Smooth muscle cell (in vitro differentiated cells): ENCODE results near the gene P4HA1. TPM values are rescaled to one million over a fixed set of nuclear protein-coding genes. Genes with fewer than 3 reads are reported as not detected.

Source experiments
- DNase-seq: peaks from one replicate; lab custom pipeline; 2025; ENCODE audit not compliant: unreplicated experiment; lab: John Stamatoyannopoulos, UW
- H2AFZ ChIP-seq: fragments of 200-600 bp; sonication (generic); 2 replicates; pipeline ENCODE4 v1.6.0; 2016; ENCODE audit warnings: antibody characterized with exemption, low read depth, mild to moderate bottlenecking
- H3F3A ChIP-seq: fragments of 200-600 bp; sonication (generic); 2 replicates; pipeline ENCODE4 v1.6.0; 2017; ENCODE audit warnings: antibody characterized with exemption, low read depth
- H3K27ac ChIP-seq: fragments of 200-600 bp; sonication (generic); 2 replicates; pipeline ENCODE4 v1.5.1; 2016; ENCODE audit warnings: low read depth, mild to moderate bottlenecking
- H3K27me3 ChIP-seq: fragments of 200-600 bp; sonication (generic); 2 replicates; pipeline ENCODE4 v1.6.1; 2016; ENCODE audit warnings: low read depth, mild to moderate bottlenecking
- H3K36me3 ChIP-seq: fragments of 200-600 bp; sonication (generic); 2 replicates; pipeline ENCODE4 v1.5.1; 2016; ENCODE audit warnings: low read depth
- H3K4me1 ChIP-seq: fragments of 200-600 bp; sonication (generic); 2 replicates; pipeline ENCODE4 v1.5.1; 2016; ENCODE audit warnings: low read depth
- H3K4me2 ChIP-seq: fragments of 200-600 bp; sonication (generic); 2 replicates; pipeline ENCODE4 v1.6.0; 2016; ENCODE audit warnings: mild to moderate bottlenecking
- H3K4me3 ChIP-seq: fragments of 200-600 bp; sonication (generic); 2 replicates; pipeline ENCODE4 v1.5.1; 2016; ENCODE audit warnings: mild to moderate bottlenecking
- H3K79me2 ChIP-seq: fragments of 200-600 bp; sonication (generic); 2 replicates; pipeline ENCODE4 v1.6.0; 2016; ENCODE audit warnings: low read depth, mild to moderate bottlenecking
- H3K9ac ChIP-seq: fragments of 200-600 bp; sonication (generic); 2 replicates; pipeline ENCODE4 v1.6.0; 2016; ENCODE audit warnings: low read depth
- H3K9me3 ChIP-seq: fragments of 200-600 bp; sonication (generic); replicated peaks from 2 replicates; pipeline ENCODE4 v1.5.1; 2016; ENCODE audit warnings: low read depth
- H4K20me1 ChIP-seq: fragments of 200-600 bp; sonication (generic); 2 replicates; pipeline ENCODE4 v1.6.0; 2016; ENCODE audit warnings: low read depth
- CTCF ChIP-seq: fragments of 200-600 bp; sonication (generic); IDR thresholded peaks from 2 replicates; pipeline ENCODE4 v1.5.1; 2017; ENCODE audit warnings: borderline replicate concordance, mild to moderate bottlenecking, antibody characterized with exemption; ENCODE audit not compliant: insufficient read depth, poor library complexity, severe bottlenecking
- WGBS: methylation state at CpG from one replicate; pipeline ENCODE4 v1.1.7; 2016; ENCODE audit warnings: low lambda C conversion rate; 5-methylcytosine and 5-hydroxymethylcytosine counted together
- polyA plus RNA-seq: library from polyadenylated mRNA; unstranded; fragments of >200 nt; fragmentation: Nextera tagmentation; extraction: Ambion mirVana; gene quantifications from 2 replicates; pipeline ENCODE4 v1.2.1, GENCODE V29; 2016
- total RNA-seq: library from RNA; depleted of rRNA; stranded (reverse); fragments of >200 nt; gene quantifications from 2 replicates; pipeline ENCODE4 v1.2.3, GENCODE V29; 2014

Gene P4HA1
- total and polyA plus RNA-seq, 2 experiments from 2014 or later = 467 to 489 TPM

- Histone ChIP-seq H4K20me1 (peaks cover 13% of the 10 kb centered on the region), H3K9ac (no peak overlapping the region), H3K79me2 (peaks cover 24% of the 10 kb centered on the region), H3K27ac (no peak overlapping the region), H3K4me1 (peaks cover 10% of the 10 kb centered on the region), H3K27me3 (no peaks in the 10 kb centered on the region), H3F3A (peaks cover 10% of the 10 kb centered on the region), H3K4me2 (no peak overlapping the region), H3K9me3 (no peaks in the 10 kb centered on the region), H3K36me3 (no peaks in the 10 kb centered on the region), H3K4me3 (no peak overlapping the region), H2AFZ (no peak overlapping the region)
- 90% methylated on average over 1 of the region's 1 CpG for WGBS
- no peak for TF ChIP-seq CTCF
- no peak for DNase-seq
These were observed 2.5 kb upstream of the P4HA1 start for GRCh38 chr10:73099141-73099540.

GRCh38 chr10:73097305-73097670, 622 bp upstream of the P4HA1 start:
- Histone ChIP-seq H3K4me2 (peak overlapping the region; percentile 83), H3K4me1 (peaks cover 18% of the 10 kb centered on the region), H3K9ac (peak overlapping the region; percentile 90), H3K9me3 (no peaks in the 10 kb centered on the region), H4K20me1 (peaks cover 31% of the 10 kb centered on the region), H3K4me3 (peak overlapping the region; percentile 77), H3F3A (peaks cover 10% of the 10 kb centered on the region), H3K27me3 (no peaks in the 10 kb centered on the region), H2AFZ (peak overlapping the region; percentile 80), H3K36me3 (no peaks in the 10 kb centered on the region), H3K79me2 (peaks cover 43% of the 10 kb centered on the region), H3K27ac (peak overlapping the region; percentile 97)
- DNase-seq = no peak
- no peak for TF ChIP-seq CTCF
- 21% methylated on average over 4 of the region's 4 CpGs for WGBS

- Histone ChIP-seq H3K27ac (peak overlapping the region; percentile 97), H3K79me2 (peaks cover 55% of the 10 kb centered on the region), H3K27me3 (no peaks in the 10 kb centered on the region), H3F3A (peaks cover 10% of the 10 kb centered on the region), H3K36me3 (no peaks in the 10 kb centered on the region), H2AFZ (peak overlapping the region; percentile 35), H3K9ac (peak overlapping the region; percentile 93), H3K4me2 (peak overlapping the region; percentile 90), H3K4me3 (peak overlapping the region; percentile 77), H3K4me1 (peaks cover 18% of the 10 kb centered on the region), H4K20me1 (peaks cover 43% of the 10 kb centered on the region), H3K9me3 (no peaks in the 10 kb centered on the region)
- WGBS = under 1% methylated on average over 29 of the region's 29 CpGs
- DNase-seq = peak; percentile 44
- no peak for TF ChIP-seq CTCF
These were observed 621 bp downstream of the P4HA1 start for GRCh38 chr10:73096041-73096448.

- no peaks in the 10 kb centered on the region for H3K27me3 ChIP-seq
- peaks cover 48% of the 10 kb centered on the region for H4K20me1 ChIP-seq
- peaks cover 10% of the 10 kb centered on the region for H3F3A ChIP-seq
- no peaks in the 10 kb centered on the region for H3K36me3 ChIP-seq
- DNase-seq = no peak
- peak overlapping the region; percentile 77 for H3K4me3 ChIP-seq
- H3K27ac ChIP-seq = peak overlapping the region; percentile 97
- H3K9me3 ChIP-seq = no peaks in the 10 kb centered on the region
- 2% methylated on average over 14 of the region's 14 CpGs for WGBS
- H3K4me1 ChIP-seq = peaks cover 18% of the 10 kb centered on the region
- H3K4me2 ChIP-seq = peak overlapping the region; percentile 90
- peak overlapping the region; percentile 35 for H2AFZ ChIP-seq
- H3K9ac ChIP-seq = peak overlapping the region; percentile 93
- H3K79me2 ChIP-seq = peaks cover 60% of the 10 kb centered on the region
- TF ChIP-seq CTCF = no peak
These were observed 1.1 kb downstream of the P4HA1 start for GRCh38 chr10:73095481-73096021.
